Hematopoietic multipotent progenitor cell treated with erythropoietin and hydrocortisone succinate and interleukin-3 and kit ligand, for 15 days (in vitro differentiated cells): ENCODE results near the gene RNASE13.
"Not testable (repeated sequence)": the region's sequence is repeated elsewhere in the genome, so short reads cannot be mapped to it uniquely, and the experiment has no call there.

Source experiments
- DNase-seq: peaks from one replicate; pipeline ENCODE4 v3.0.0-alpha.2; 2015; ENCODE audit warnings: low spot score

The RNASE13 gene

GRCh38 chr14:21041676-21042433 lies 7.2 kb upstream of the RNASE13 start, which contains the start of gene RNASE7:
Gene RNASE7 (plus strand): TSS chr14:21042362. CDS start chr14:21042993, 631 bp downstream.
- DNase-seq: no peak

GRCh38 chr14:21040941-21041340 lies 6.3 kb upstream of the RNASE13 start:
- DNase-seq: not testable (repeated sequence)

DNA sequence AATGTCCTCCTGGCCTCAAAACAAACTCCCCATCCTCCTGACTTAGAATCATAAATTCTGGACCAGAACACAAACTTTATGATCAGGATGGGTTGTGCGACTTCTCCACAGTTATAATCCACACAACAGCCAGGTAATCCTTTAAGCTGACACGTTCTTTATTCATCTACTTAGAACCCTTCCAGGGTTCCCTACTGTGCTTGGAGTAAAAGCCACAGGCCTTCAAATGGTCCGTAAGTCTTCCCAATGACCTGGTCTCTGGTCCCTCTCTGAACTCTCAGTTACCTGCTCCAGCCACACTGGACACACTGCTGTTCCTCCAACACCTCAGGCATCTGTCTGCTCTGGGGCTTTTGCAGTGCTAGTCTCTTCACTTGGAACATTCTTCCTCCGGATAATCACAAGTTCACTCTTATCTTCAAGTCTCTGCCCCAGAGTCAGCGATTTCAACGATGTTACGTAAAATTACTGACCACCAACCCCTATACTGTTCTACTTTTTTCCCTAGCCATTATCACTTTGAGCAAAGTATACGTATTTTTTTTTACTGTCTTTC lies 5.8 kb upstream of the RNASE13 start:
- DNase-seq: no peak

GRCh38 chr14:21039585-21040369 lies 5.2 kb upstream of the RNASE13 start:
- no peak for DNase-seq

GRCh38 chr14:21038441-21039422 lies 4.1 kb upstream of the RNASE13 start:
- no peak for DNase-seq

DNA sequence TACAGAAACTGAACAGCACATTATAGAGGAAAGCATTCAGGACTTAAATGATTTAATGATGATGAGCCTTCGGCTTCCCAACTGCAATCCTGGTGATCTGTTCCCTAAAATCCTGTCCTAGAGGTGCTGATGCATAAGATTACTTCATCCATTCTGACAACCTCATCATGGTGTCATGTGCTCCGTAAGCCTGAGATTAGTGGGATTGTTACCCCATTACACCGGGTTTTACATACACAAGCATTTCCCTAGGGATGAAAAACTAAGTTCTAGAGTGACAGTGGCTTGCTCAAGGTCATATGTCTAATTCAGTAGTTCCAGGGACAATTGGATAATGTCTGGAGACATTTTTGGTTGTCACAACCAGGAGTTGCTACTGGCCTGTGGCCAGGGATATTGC lies 2.5 kb upstream of the RNASE13 start:
- no peak for DNase-seq

GRCh38 chr14:21036751-21037150 lies 2.1 kb upstream of the RNASE13 start:
- DNase-seq: no peak

DNA sequence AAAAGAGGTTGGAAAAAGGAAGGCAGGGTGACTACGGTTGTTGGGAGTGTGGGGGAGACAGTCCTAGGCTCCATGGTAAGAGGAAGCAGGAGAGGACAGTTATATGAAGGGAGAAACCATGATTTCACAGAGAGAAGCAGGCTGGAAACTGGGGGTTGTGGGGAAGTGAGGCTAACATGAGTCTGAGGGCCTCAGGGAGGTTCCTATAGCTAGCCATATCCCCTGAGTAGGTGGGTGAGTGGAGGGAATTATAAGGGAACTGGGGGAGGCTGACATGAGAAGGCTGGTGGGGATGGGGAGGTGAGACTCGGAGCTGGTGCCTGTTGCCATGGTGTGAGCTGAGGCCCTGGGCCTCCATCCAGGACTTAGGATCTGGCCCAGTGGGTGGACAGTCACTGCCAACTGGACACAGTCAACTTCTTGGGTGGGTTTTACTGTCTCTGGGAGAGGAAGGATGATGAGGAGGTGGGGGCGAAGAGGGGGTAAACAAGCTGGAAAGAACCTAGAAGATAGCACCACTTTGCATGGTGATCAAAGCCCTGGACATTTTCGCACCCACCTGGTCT lies 1.4 kb downstream of the RNASE13 start:
- DNase-seq: no peak

DNA sequence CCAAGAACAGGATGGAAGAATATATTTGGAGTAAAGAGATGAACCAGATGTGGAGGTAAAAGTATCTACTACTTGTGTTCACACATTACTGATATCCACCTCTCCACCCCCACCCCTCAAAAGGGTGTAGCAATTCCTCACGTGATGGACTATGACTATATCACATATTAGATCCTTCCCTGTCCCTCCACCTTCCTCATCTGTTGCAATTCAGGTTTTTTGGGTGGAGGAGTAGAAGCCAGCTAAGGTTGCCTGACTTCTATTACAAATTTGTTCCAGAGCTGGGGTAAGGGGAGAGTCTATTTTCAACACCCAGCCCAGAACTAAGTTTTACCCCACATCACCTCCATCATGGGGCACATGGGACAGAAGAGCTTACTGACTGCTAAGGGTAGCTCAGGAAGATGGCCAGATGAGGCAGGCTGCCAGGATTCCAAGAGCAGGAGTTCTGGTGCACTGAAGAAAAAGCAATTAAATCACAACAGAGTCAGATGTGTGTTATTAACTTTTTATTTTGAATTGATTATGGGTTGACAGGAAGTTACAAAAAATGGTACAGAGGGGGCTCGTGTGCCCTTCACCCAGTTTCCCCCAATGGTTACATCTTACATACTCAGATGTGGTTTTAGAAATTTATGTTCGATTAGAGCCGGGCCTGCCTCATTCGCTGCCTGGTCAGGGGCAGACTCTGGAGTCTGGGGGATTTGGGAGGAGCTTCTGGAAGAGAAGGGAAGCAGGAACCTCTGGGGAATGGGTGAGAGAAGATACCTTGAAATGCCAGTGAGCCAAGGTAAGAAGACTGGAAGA lies 2.1 kb downstream of the RNASE13 start:
- DNase-seq: no peak

GRCh38 chr14:21030531-21030930 lies 4.1 kb downstream of the RNASE13 start:
- DNase-seq: no peak

GRCh38 chr14:21029917-21030316 lies 4.7 kb downstream of the RNASE13 start, which contains the start of gene TPPP2:
Gene TPPP2 (plus strand): TSS chr14:21030217. CDS start chr14:21030582, 365 bp downstream.
- DNase-seq: no peak

- DNase-seq: no peak
Measured at GRCh38 chr14:21026988-21027315, 7.7 kb downstream of the RNASE13 start.

DNA sequence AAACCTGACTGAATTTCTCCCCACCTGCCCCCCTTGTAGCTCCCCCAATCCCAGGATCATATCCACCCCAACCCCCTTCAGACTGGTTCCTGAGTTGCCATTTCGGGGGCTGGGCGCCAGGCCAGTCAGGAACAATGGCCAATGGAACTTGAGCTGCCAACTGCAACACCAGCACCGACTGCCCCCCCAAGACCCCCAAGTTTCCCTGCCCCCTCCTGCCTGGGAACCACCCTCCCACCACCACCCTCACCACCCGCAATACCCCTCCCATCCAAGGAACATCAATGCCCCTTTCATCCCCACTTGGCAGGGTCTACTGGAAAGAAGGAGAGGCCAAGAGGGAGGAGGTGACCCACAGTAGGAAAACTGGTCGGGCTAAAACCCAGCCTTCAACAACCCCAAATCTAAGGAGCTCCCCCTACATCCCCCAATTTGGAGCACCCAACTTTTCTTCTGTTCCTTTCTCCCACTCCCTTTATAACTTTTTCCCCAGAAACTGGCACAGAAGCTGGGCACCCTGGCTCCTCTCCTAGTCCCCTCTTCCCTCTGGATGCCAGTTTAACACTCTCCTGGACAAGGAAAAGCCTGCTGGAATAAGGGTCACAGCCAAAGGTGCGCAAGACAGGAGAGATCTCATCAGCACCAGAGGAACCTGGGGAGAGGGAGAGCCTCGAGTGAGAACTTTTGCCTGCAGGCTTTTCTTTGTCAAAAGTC lies 8.2 kb downstream of the RNASE13 start:
- DNase-seq: no peak

- DNase-seq: no peak
Measured at GRCh38 chr14:21025371-21026273, 9.0 kb downstream of the RNASE13 start.

GRCh38 chr14:21024585-21025370 lies 9.8 kb downstream of the RNASE13 start, which contains the start of gene NDRG2:
Gene NDRG2 (minus strand): TSS chr14:21025061. CDS start chr14:21023315, 1,746 bp downstream.
- no peak for DNase-seq

- no peak for DNase-seq
Measured at GRCh38 chr14:21023817-21024584, 10.6 kb downstream of the RNASE13 start.

- DNase-seq: no peak
Measured at GRCh38 chr14:21023174-21023573, 11.4 kb downstream of the RNASE13 start.
